Ishikawa (cell line): ENCODE data around the gene PRDM1.

Source experiments
- EGR1 ChIP-seq: IDR thresholded peaks from 2 replicates; pipeline ENCODE4 v1.6.1; 2012
- EP300 ChIP-seq: IDR thresholded peaks from 2 replicates; pipeline ENCODE4 v1.6.1; 2012; ENCODE audit warnings: borderline replicate concordance
- RAD21 ChIP-seq: IDR thresholded peaks from 2 replicates; pipeline ENCODE4 v1.6.1; 2012; ENCODE audit warnings: low read depth
- TAF1 ChIP-seq: IDR thresholded peaks from 2 replicates; pipeline ENCODE4 v1.6.1; 2012; ENCODE audit warnings: low read depth, mild to moderate bottlenecking
- TCF12 ChIP-seq: IDR thresholded peaks from 2 replicates; pipeline ENCODE4 v1.6.1; 2012; ENCODE audit warnings: low read depth
- YY1 ChIP-seq: IDR thresholded peaks from 2 replicates; pipeline ENCODE4 v1.6.1; 2012; ENCODE audit warnings: low read depth

DNA sequence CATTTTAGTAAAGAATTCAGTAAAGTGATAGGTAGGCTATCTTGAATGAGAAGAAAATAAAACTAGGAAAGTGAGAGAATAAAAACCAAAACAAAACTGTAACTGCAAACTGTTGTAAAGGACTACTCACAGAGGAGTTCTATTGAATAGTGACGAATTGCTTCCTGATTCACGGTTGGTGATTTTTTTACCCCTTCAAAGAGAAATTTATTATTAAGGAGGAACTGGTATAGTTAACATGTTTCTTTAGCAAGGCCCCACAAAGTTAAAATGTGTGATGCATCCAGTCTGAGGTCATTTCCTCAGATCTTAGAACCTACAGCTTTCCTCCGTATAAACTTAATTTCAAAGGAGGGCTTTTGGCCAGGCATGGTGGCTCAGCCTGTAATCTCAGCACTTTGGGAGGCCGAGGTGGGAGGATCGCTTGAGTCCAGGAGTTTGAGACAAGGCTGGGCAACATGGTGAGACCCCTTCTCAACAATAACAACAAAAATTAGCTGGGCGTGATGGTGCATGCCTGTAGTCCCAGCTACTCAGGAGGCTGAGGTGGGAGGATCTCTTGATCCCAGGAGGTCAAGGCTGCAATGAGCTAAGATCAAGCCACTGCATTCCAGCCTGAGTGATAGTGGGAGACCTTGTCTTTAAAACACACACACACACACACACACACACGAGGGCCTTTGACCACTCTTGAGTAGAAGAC, 8.3 kb downstream of the PRDM1 start:
- TF ChIP-seq TCF12 (no peak), EP300 (no peak), RAD21 (no peak), YY1 (no peak), EGR1 (no peak), TAF1 (no peak)
